GM12892 (cell line): ENCODE results near the gene SPON1.

Experiments
- DNase-seq: peaks from one replicate; pipeline ENCODE4 v3.0.0; 2011; ENCODE audit not compliant: insufficient read length
- FAIRE-seq: peaks from 2 replicates; lab custom pipeline; 2011; peaks lifted over from hg19 to GRCh38; lab: Jason Lieb, UNC
- POLR2A ChIP-seq: IDR thresholded peaks from 2 replicates; pipeline ENCODE4 v1.6.1; 2011; ENCODE audit warnings: low read depth, low read length, control low read depth
- POLR2AphosphoS5 ChIP-seq: IDR thresholded peaks from 2 replicates; pipeline ENCODE4 v1.6.1; 2011; ENCODE audit warnings: low read depth, low read length, control low read depth
- TAF1 ChIP-seq: IDR thresholded peaks from 2 replicates; pipeline ENCODE4 v1.6.1; 2011; ENCODE audit warnings: low read depth, mild to moderate bottlenecking, control low read depth, low read length, borderline replicate concordance

SPON1 gene

DNA sequence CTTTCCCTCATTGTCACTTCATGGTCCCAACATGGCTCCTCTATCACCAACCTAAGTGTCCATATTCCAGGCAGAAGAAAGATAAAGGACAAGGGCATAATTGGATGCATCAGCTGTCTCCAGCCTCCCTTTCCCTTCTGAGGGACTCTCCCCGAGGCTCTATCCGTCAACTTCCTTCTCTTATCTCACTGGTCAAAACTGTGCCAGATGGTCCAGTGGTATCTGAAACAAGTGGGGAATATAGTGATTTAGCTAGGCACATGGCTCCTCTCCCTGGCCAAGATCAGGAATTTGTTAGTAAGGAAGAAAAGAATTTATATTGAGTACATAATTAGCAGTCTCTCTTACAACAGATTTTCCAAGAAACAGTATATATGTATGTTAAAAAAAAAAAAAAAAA lies 12.6 kb upstream of the SPON1 start:
- DNase-seq: no peak
- FAIRE-seq: no peak
- TF ChIP-seq POLR2A: no peak
- TF ChIP-seq TAF1: no peak
- no peak for TF ChIP-seq POLR2AphosphoS5

DNA sequence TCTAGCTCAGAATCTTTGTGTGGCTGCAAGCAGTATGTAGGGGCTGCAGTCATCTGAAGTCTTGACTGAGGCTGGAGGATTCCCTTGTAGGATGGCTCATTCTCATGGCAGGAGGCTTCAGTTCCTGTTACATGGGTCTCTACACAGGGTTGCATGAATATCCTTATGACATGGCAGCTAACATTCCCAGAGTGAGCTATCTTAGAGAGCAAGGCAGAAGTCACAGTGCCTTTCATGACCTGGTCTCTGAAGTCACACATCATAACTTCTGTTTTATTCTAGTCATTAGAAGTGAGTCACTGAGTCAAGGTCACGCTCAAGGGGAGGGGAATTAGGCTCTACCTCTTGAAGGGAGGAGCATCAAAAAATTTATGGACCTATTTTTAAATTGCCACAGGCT lies 10.3 kb upstream of the SPON1 start:
- TF ChIP-seq POLR2AphosphoS5: no peak
- no peak for TF ChIP-seq POLR2A
- FAIRE-seq: no peak
- DNase-seq: no peak

GRCh38 chr11:13952668-13953067 lies 9.9 kb upstream of the SPON1 start:
- TF ChIP-seq POLR2AphosphoS5 (no peak), POLR2A (no peak), TAF1 (no peak)
- DNase-seq: no peak
- FAIRE-seq: no peak

DNA sequence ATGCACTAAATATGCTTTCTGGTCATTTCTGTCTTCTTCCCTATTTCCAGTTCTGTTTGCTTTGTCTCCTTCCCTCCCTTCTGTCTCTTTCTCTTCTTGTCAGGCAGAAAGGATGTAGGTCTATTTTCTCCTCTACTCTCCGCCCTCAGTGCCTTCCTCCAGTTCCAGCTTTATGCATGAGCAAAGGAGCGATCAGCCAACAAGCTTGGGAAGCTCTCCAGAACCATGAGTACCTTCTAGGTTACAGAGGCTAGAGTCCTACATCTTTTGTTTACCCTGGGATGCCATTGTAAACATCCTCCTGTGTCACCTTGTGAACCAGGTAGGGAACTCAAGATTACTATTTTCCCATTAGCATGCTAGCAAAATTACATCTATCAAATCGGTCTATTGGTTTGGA lies 7.9 kb upstream of the SPON1 start:
- DNase-seq: no peak
- FAIRE-seq: no peak
- TF ChIP-seq TAF1: no peak
- no peak for TF ChIP-seq POLR2AphosphoS5
- TF ChIP-seq POLR2A: no peak

- TF ChIP-seq POLR2A: no peak
- no peak for TF ChIP-seq TAF1
- TF ChIP-seq POLR2AphosphoS5: no peak
- FAIRE-seq (peak; percentile 92), DNase-seq (no peak)
Measured at GRCh38 chr11:13955971-13956421, 6.5 kb upstream of the SPON1 start.

- no peak for TF ChIP-seq TAF1
- TF ChIP-seq POLR2AphosphoS5: no peak
- TF ChIP-seq POLR2A: no peak
- FAIRE-seq: no peak
- no peak for DNase-seq
Measured at GRCh38 chr11:13956988-13957387, 5.5 kb upstream of the SPON1 start.

- FAIRE-seq (no peak), DNase-seq (no peak)
- TF ChIP-seq POLR2AphosphoS5: no peak
- no peak for TF ChIP-seq TAF1
- TF ChIP-seq POLR2A: no peak
Measured at GRCh38 chr11:13958641-13959400, 3.7 kb upstream of the SPON1 start.

DNA sequence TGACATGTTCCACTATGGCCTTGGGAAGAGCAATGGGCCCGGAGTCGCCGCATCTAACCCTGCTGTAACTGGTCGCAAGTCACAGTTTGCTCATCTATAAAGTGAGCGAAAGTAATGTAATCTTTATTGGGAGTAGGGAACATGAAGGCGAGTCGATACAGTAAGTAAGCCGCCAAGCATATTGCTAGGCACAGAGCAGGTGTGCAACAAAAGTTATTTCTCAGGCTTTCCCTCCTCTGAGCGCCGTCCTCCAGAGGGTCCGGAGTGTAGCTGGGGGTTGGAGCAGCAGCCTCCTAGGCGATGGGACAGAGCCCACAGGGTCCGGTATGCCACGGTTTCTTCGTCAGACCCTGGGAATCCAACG lies 343 bp upstream of the SPON1 start:
- no peak for TF ChIP-seq POLR2A
- no peak for TF ChIP-seq TAF1
- no peak for TF ChIP-seq POLR2AphosphoS5

DNA sequence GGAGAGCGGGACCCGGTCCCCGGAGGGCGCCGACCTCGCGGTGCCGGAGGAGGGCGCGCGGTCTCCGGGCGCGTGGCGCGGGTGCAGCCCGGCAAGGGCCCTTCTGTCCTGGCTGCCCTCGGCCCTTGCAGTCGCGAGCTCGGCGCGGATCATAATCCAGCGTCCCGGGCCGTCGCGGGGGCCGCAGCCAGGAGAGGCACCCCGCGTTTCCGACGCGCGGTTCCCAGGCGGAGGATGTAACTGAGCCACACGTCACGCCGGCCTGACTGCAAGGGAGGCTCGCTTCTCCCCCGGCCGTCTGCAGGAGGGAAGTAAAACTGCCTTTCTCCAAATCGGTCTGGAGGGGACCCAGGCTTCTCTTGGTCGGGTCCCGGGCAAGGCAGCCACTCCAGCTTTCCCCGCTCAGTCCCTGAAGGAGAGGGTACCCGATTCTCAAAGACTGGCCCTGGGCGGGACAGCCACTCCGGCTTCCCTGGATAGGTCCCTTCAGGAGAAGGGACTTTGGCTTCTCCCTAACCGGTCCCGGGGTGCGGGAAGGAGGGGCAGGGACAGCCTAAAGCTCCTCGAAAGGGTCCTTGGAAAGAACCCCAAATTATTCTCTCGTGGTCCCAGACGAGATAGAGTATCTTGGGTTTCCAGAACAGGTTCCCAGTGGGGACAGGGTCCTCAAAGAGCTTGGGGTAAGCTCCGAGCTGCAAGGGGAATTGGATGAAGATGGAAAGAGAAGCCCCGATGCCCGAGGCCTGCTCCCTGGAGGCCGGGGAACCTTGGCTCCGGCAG lies 836 bp downstream of the SPON1 start:
- FAIRE-seq (no peak), DNase-seq (peak; percentile 16)
- no peak for TF ChIP-seq TAF1
- TF ChIP-seq POLR2AphosphoS5: no peak
- TF ChIP-seq POLR2A: no peak

More for the DNA sequence above, 343 bp upstream of the SPON1 start:
- DNase-seq (no peak), FAIRE-seq (no peak)

DNA sequence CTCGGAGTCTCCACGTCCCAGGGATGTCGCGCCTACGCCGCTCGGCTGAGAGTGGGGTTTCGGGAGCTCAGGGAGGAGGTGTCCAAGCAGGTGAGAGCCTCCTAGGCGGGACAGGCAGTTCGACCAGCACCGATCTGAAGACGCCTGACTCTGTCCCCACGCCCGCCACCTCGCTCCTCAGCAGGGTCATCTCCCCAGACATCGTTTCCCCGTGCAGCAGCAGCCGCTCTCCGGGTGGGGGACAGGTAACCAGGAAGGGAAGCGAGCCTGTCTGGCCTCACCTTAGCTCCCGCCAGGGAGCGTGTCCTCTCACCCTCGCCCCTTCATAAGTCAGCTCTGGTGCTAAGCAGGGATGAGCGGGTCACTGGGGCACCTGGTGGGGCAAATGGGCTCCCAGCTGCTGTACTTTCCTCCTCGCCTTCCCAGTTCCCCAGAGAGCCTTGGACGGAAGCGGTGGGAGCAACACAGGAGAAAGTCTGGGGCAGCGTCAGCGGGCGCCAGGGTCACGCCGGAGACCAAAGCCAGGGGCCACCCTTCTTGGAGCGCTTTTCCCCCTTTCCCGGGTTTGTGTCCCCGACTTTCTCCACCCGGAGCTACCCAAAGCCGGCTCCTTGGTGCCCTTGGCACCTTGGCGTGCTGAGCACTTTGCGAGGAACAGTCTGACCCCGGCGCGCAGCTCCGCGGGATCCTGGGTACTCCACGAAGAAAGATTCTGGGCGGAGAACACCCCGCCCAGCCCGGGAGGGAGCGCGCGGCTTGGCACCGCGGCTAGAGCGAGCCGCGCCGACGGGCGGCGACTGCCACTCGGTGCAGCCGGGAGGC lies 1.6 kb downstream of the SPON1 start:
- TF ChIP-seq TAF1 (no peak), POLR2AphosphoS5 (no peak), POLR2A (no peak)
- FAIRE-seq: no peak
- DNase-seq: peak; percentile 23

DNA sequence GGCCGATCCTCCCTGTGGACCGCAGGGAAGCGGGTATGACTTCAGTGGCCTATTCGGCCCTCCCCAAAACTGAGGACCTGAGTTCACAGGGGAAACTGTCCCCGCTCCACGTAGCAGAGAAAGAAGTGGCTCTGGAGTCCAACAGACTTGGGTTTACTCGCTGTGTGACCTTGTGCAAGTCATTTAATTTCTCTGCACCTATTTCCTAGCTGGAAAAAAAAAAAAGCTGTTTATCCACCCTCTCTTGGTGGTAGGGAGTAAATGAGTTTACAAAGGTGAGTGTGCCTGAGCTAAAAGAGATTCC lies 2.2 kb downstream of the SPON1 start:
- TF ChIP-seq POLR2AphosphoS5 (no peak), POLR2A (no peak), TAF1 (no peak)
- no peak for FAIRE-seq
- DNase-seq: no peak

GRCh38 chr11:13965337-13965736 lies 2.8 kb downstream of the SPON1 start:
- no peak for DNase-seq
- TF ChIP-seq TAF1 (no peak), POLR2A (no peak), POLR2AphosphoS5 (no peak)
- FAIRE-seq: no peak
